H1 (cell line): ENCODE results near the gene SLC9A4. TPM values are rescaled to one million over a fixed set of nuclear protein-coding genes. Genes with fewer than 3 reads are reported as not detected.

Source experiments
- CHD1 ChIP-seq: IDR thresholded peaks from 2 replicates; pipeline ENCODE4 v1.6.1; 2012; ENCODE audit warnings: low read depth, low read length, improper control_type of control experiment
- EGR1 ChIP-seq: IDR thresholded peaks from 2 replicates; pipeline ENCODE4 v1.6.1; 2011; ENCODE audit warnings: low read depth, low read length, borderline replicate concordance
- TBP ChIP-seq: IDR thresholded peaks from 2 replicates; pipeline ENCODE4 v1.6.1; 2011; ENCODE audit warnings: low read depth, low read length, improper control_type of control experiment
- polyA plus RNA-seq, 7 experiments: library from polyadenylated mRNA; depleted of rRNA in 3 of 7; stranded (reverse) in 5 of 7; unstranded in 2 of 7; fragments of >200 nt in 5 of 7; fragments of 200-250 nt in 2 of 7; gene quantifications; 1 replicate in 5 of 7; 2 replicates in 1 of 7; 4 replicates in 1 of 7; pipeline versions ENCODE4 v1.2.1 to v1.2.3, GENCODE V29; 2011 to 2013; ENCODE audit warnings: missing spikeins in 2 of 7, mixed read lengths in 2 of 7
- total RNA-seq: library from RNA; stranded (reverse); fragmentation: NEBNext Ultra II Directional; extraction: Animal tissue kit (Norgen Biotek cat#: 25700); gene quantifications from 2 replicates; pipeline ENCODE4 v1.2.1, GENCODE V29; 2021

The SLC9A4 gene
- total and polyA plus RNA-seq, 2 of the 8 experiments (the other 6 are each of a cell fraction or from before 2014, with no cell fraction given), result not detected

DNA sequence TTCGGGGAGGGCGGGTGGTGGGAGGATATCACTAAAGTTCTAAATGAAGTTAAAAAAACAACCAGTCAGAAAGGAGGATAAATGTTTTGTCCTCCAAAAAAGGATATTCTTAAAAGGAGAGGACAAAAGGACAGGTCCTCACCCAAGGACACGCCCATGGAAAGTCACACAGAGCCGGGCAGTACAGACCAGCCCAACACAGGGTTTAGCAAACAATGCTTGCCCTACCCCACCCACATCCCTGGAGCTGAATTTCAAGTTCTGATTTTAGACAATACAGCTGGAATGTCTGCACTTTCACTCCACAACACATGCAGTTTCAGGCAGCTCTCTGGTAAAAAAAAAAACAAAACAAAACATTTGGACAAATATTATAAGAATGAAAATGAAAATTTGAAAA is 67.9 kb downstream of the SLC9A4 start (continued):
- TF ChIP-seq CHD1, result no peak
- TF ChIP-seq TBP, result no peak
- TF ChIP-seq EGR1, result no peak
